ENCODE data around the gene BMP3.

Gene BMP3

DNA sequence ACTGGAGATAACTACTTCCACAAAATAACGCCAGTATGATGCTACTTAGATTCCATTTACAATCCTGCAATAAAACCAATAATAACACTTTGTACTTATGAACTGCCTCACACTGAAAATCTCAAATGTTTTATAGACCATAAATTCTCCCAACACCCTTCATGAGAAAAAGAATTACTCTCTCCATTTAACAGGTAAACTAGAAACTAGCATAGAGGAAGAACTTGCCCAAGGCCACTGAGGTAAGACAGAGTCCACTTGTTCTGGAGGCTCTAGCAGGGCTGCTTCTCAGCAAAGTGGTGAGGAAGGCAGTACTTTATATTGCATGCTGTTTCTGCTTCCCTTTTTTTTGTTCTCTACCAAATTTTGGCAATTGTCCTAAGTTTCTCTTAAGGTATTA lies 11.5 kb upstream of the BMP3 start:
- TF ChIP-seq ZSCAN18 (tag by site-specific recombination; IDR thresholded peaks at IDR 0.05) (no peak), ZNF610 (tag by site-specific recombination; IDR thresholded peaks at IDR 0.05; ENCODE audit: borderline replicate concordance) (no peak), ZBTB49 (tag by site-specific recombination; IDR thresholded peaks at IDR 0.05; ENCODE audit: low read depth) (no peak), ZNF548 (tag by site-specific recombination; IDR thresholded peaks at IDR 0.05) (no peak), ZNF571 (tag by site-specific recombination; IDR thresholded peaks at IDR 0.05) (no peak), ZNF23 (tag by site-specific recombination; IDR thresholded peaks at IDR 0.05; ENCODE audit: borderline replicate concordance) (no peak), ZIC2 (tag by site-specific recombination; IDR thresholded peaks at IDR 0.05) (no peak), ZNF514 (tag by site-specific recombination; IDR thresholded peaks at IDR 0.05) (no peak), ZNF335 (tag by site-specific recombination; conservative IDR thresholded peaks at IDR 0.05) (no peak), ZNF544 (tag by site-specific recombination; IDR thresholded peaks at IDR 0.05) (no peak), ZSCAN16 (tag by site-specific recombination; IDR thresholded peaks at IDR 0.05) (no peak), ZNF768 (tag by site-specific recombination; IDR thresholded peaks at IDR 0.05) (no peak), GLIS2 (tag by site-specific recombination; IDR thresholded peaks at IDR 0.05) (no peak), ZNF223 (tag by site-specific recombination; IDR thresholded peaks at IDR 0.05) (no peak), SP7 (tag by site-specific recombination; IDR thresholded peaks at IDR 0.05) (no peak)
- TF ChIP-seq, protein P1, sequence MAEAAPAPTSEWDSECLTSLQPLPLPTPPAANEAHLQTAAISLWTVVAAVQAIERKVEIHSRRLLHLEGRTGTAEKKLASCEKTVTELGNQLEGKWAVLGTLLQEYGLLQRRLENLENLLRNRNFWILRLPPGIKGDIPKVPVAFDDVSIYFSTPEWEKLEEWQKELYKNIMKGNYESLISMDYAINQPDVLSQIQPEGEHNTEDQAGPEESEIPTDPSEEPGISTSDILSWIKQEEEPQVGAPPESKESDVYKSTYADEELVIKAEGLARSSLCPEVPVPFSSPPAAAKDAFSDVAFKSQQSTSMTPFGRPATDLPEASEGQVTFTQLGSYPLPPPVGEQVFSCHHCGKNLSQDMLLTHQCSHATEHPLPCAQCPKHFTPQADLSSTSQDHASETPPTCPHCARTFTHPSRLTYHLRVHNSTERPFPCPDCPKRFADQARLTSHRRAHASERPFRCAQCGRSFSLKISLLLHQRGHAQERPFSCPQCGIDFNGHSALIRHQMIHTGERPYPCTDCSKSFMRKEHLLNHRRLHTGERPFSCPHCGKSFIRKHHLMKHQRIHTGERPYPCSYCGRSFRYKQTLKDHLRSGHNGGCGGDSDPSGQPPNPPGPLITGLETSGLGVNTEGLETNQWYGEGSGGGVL (tag by site-specific recombination; IDR thresholded peaks at IDR 0.05) = no peak
- POLR2A ChIA-PET = no interaction called here
- no peaks in the 10 kb centered on the region for H3K36me3 ChIP-seq (ENCODE audit: control insufficient read depth in 2 of 2, insufficient read depth in 1 of 2, low read length in 2 of 2)
- no peak overlapping the region for H3K4me3 ChIP-seq (ENCODE audit: low read depth, low read length)
- no peaks in the 10 kb centered on the region for H3K9me3 ChIP-seq (ENCODE audit: control insufficient read depth, insufficient read depth, low read depth, low read length)
- CTCF ChIA-PET = no interaction called here
- peaks cover 6% of the 10 kb centered on the region; the same call in 1 of the 2 replicates for H3K4me1 ChIP-seq (ENCODE audit: control insufficient read depth, insufficient read depth, low read length)
- H3K27ac ChIP-seq (ENCODE audit: extremely low read depth, low read depth, low read length) = no peak overlapping the region

GRCh38 chr4:81021142-81021944 lies 9.2 kb upstream of the BMP3 start:
- Histone ChIP-seq H3K9me3 (ENCODE audit: control insufficient read depth, insufficient read depth, low read depth, low read length) (no peaks in the 10 kb centered on the region), H3K36me3 (ENCODE audit: control insufficient read depth in 2 of 2, insufficient read depth in 1 of 2, low read length in 2 of 2) (no peaks in the 10 kb centered on the region), H3K4me1 (ENCODE audit: control insufficient read depth, insufficient read depth, low read length) (peaks cover 6% of the 10 kb centered on the region; the same call in 1 of the 2 replicates), H3K27ac (ENCODE audit: extremely low read depth, low read depth, low read length) (no peak overlapping the region), H3K4me3 (ENCODE audit: low read depth, low read length) (no peak overlapping the region)
- TF ChIP-seq ZNF621 (tag by site-specific recombination; IDR thresholded peaks at IDR 0.05) (no peak), KLF9 (tag by site-specific recombination; IDR thresholded peaks at IDR 0.05; ENCODE audit: low read depth) (no peak), KLF7 (tag by site-specific recombination; IDR thresholded peaks at IDR 0.05; ENCODE audit: borderline replicate concordance) (no peak), ZNF404 (tag by site-specific recombination; IDR thresholded peaks at IDR 0.05) (no peak), BCL11B (tag by site-specific recombination; IDR thresholded peaks at IDR 0.05; ENCODE audit: low read depth) (no peak), ZNF324 (tag by site-specific recombination; IDR thresholded peaks at IDR 0.05) (no peak)
- POLR2A ChIA-PET = interaction anchor here (1.1 kb wide), 1 partner anchor 9 kb away, joined by 5 read pairs; the partner anchor contains the start of gene BMP3
- CTCF ChIA-PET = no interaction called here
